DMS79 (cell line): ENCODE data around the gene TFDP1.
A peak's percentile ranks its signal among the peaks of the same experiment; 100 is the strongest.
"Not testable (repeated sequence)": the region's sequence is repeated elsewhere in the genome, so short reads cannot be mapped to it uniquely, and the experiment has no call there.

Source experiments
- DNase-seq: peaks from one replicate; lab custom pipeline; 2025; lab: John Stamatoyannopoulos, UW

The TFDP1 gene

DNA sequence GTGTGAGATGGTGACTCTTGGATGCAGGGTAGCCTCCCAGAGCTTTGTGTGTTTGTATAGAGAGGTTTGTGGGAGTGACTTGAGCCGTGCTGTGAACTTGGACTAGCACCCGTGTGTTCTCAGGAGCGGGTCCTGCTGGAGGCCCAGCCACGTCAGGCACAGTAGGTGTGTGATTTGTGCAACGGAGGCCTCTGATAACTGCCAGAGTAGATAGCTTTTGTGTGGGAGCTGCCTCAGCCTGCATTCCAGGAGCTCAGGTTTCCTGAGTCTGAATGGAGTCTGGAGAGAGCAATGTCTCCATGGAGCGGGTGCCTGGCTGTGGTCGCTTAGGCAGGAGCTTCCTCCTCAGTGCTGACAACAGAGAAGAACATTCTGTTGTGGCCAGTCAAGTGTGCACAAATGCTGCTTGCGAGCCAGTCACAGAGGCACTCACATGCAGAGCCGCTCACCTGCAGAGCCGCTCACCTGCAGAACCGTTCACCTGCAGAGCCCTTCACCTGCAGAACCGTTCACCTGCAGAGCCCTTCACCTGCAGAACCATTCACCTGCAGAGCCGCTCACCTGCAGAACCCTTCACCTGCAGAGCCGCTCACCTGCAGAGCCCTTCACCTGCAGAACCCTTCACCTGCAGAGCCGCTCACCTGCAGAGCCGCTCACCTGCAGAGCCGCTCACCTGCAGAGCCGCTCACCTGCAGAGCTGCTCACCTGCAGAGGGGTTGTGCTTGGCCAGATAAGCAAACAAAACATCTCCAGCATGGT, 32.6 kb downstream of the TFDP1 start:
- peak; percentile 98 for DNase-seq

DNA sequence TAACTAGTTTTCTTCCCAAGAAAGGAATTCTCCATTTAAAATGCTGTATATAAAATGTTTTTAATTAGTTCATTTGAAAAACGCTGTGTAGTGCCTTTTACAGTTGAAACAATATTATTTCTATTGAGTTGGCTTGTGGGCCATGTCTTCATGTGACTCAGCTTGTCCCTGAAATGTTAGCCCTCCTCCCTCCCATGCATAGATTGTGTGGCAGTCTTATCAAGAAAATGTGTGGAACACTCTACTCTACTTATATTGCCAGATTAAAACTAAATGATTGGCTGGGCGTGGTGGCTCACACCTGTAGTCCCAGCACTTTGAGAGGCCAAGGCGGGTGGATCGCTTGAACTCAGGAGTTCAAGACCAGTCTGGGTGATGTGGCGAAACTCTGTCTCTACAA, 33.4 kb downstream of the TFDP1 start:
- no peak for DNase-seq

DNA sequence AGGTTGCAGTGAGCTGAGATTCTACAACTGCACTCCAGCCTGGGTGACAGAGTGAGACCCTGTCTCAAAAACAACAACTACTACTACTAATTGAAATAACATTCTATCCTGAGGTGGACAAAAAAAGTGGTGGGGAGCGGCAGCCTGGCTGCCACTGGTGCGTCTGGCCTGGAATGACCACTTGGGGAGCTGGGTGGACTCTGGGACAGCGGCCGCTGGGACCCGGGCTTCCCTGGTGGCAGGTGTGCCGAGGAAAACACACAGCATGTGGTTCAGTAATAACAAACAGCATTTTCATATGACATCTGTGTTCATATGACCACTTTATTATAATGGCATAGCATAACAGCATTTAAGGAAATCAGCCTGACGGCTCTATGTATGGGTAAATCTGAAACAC, 33.9 kb downstream of the TFDP1 start:
- DNase-seq: no peak

DNA sequence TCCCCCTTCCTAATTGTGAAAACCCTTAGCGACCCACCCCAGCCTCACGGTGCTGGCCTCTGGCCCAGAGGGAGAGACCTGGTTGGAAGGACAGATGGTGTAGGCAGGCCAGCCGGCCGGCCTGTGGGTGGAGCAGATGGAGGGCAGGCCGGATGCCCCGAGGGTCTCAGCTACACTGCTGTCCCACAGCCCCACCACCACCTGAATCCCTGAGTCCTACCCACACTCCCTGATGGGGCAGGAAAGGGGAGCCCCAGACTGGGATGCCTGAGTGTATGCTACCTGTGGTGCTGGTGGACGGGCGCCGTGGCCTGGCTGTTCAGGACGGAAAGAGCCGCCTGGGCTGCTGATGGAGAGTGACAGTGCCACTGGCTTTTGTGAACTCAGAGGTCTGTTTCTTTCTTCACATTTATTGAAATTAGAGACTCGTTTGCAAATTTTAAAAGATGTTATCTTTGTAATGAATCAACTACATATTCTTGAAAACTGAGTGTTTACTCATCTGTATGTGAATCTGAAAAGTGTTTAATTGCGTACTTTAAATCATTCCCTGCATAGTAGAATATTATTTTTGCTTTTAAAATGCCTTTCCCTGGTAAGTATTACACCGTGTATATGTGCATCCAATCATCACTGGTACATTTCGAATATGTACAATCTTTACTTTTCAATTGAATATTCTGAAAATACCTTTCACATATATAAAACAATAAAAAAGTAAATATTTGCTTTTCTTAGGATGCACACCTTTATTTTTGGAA, 35.7 kb downstream of the TFDP1 start:
- DNase-seq: no peak

DNA sequence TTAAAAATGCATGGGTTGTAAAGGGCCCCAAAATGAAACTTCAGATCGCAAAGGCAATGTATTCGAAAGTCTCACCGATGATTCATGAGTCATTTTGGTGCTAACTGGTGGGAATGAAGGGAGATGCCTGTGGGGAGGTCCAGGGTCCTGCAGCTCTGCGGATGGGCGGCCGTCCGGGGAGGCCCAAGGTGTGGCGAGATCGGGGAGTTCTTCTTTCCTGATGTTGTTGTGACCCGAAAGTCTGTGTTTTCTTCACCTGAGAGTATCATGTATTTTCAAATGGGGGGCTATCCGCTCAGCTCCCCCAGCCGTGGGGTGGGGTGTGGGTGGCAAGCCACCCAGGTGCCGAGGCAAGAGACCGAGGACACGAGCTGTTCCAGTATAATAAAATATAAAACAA, 36.5 kb downstream of the TFDP1 start:
- no peak for DNase-seq

DNA sequence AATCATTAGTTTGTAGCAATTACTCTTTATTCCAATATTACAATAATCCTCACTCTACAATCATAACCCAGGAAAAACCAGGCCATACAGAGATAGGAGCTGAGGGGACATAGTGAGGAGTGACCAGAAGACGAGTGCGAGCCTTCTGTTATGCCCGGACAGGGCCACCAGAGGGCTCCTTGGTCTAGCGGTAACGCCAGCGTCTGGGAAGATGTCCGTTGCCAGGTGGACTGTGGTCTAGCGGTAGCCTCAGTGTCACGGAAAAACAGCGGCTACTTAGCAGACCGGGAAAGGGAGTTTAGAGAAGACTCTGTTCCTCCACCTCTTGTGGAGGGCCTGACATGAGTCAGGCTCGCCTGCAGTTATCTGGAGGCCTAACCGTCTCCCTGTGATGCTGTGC, 36.9 kb downstream of the TFDP1 start:
- not testable (repeated sequence) for DNase-seq

DNA sequence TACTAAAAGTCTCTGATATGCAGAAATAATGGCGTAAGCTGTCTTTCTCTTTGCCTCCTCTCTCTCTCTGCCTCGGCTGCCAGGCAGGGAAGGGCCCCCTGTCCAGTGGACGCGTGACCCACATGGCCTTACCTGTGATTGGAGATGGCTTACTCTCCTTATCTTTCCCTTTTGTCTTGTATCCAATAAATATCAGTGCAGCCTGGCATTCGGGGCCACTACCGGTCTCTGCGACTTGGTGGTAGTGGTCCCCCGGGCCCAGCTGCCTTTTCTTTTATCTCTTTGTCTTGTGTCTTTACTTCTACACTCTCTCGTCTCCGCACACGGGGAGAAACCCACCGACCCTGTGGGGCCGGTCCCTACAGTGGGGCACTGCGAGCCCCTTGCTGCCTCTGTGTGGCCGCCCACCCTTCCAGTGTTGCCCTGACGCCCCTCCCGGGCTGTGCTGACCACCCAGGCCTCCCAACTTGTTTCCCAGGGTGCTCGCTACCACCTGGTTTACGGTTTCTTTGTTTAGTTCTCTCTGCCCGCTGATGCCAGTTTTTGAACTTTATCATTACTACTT, 37.5 kb downstream of the TFDP1 start:
- not testable (repeated sequence) for DNase-seq

DNA sequence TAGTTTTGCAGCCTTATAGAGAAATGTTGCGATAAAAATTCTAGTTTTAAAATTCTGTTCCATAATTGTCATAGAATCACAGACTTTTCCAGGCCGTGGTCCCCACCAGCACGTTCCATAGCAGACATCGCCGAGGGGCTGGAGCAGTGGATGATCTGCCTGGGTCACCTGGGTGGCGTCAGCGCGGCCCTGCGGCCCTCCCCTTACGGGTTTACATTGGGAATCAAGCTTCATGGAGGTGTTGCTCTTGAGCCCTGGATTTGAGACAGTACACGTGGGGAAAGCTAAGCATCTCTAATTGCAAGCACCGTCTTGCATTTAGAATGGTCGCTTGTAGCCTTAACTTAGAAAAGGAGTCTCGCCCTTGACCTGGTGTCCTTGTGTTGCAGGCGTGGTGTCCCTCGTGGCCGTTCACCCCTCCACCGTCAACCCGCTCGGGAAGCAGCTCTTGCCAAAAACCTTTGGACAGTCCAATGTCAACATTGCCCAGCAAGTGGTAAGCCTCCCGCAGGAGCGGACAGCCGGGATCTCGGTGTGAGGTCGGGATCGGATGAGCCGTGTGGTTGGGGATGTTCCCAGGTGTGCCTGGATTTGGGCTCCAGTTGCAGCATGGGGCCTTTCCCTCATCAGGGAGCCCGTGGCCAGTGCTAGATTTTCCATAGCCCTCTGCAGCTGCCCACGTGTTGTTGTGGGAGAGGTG, 38.4 kb downstream of the TFDP1 start:
- no peak for DNase-seq

DNA sequence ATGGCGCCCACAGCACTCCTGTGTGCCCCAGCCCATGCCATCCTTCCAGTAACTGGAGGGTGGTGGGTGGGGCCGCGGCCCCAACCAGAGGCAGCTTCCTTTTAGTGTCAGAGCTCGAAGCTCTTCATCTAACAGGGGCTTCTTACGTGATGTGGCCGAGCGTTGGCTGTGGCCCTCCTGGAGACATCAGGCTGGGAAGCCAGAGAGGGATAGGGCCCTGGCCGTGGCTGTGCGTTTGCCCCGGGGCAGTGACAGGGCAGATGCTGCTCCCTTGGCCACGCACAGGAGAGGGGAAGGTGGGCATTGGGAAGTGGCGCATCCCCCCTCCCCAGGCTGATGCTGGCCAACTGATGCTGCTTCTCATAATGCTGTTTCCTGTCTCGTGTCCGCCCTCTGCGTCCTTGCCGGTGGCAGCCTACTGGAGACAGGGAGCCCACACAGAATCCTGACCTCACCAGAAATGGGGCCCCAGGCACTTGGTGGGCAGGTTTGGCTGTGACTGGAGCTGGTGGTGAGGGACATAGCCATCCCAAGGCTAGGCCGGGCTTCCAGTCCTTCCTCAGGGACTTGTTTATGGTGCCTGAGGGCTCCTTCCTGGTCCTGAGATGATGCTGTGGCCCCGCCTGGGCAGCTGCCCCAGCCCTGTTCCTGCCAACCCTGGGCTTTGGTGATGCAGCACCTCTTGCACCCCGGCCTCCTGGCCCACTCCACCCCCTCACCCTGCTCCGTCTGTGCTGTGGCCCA, 39.1 kb downstream of the TFDP1 start:
- DNase-seq: no peak

DNA sequence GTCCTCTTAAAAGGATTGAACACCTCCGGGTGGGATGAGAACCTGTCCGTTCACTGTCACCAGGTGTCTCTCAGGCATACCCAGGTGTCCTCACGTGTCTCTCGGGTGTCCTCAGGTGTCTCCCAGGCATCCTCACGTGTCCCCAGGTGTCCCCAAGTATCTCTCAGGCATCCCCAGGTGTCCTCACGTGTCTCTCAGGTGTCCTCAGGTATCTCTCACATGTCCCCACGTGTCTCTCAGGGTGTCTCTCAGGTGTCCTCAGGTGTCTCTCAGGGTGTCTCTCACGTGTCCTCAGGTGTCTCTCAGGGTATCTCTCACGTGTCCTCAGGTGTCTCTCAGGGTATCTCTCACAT, 39.7 kb downstream of the TFDP1 start:
- no peak for DNase-seq

DNA sequence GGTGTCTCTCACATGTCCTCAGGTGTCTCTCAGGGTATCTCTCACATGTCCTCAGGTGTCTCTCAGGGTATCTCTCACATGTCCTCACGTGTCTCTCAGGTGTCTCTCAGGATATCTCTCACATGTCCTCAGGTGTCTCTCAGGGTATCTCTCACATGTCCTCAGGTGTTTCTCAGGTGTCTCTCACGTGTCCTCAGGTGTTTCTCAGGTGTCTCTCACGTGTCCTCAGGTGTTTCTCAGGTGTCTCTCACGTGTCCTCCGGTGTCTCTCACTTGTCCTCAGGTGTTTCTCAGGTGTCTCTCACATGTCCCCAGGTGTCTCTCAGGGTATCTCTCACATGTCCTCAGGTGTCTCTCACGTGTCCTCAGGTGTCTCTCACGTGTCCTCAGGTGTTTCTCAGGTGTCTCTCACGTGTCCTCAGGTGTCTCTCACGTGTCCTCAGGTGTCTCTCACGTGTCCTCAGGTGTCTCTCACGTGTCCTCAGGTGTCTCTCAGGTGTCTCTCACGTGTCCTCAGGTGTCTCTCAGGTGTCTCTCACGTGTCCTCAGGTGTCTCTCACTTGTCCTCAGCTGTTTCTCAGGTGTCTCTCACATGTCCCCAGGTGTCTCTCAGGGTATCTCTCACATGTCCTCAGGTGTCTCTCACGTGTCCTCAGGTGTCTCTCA, 40.2 kb downstream of the TFDP1 start:
- not testable (repeated sequence) for DNase-seq

DNA sequence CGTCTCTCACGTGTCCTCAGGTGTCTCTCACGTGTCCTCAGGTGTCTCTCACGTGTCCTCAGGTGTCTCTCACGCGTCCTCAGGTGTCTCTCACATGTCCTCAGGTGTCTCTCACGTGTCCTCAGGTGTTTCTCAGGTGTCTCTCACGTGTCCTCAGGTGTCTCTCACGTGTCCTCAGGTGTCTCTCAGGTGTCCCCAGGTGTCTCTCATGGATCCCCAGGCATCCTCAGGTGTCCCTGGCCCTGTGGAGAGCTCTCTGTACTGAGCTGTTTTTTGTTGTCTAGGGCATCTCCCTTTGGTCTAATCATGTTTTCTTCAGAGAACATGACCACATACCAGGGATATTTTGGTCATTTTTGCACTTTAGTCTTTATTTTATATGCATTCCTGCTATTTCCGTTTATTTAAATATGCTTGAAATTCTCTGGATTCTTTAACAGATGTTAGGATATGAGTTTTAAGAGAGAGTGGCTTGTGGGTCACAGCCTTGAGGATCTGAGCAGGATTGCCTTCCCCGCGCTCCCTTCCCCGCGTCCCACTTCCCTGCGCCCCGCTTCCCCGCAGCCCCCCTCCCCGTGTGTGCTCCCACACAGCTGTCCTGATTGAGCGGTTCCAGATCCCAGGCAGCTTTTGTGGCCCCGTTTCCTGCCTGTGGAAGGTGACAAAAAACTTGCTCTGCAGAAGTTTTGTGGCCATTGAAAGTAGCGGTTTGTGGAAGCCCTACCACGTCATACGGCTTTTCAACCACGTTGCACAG, 41.6 kb downstream of the TFDP1 start:
- DNase-seq: no peak

DNA sequence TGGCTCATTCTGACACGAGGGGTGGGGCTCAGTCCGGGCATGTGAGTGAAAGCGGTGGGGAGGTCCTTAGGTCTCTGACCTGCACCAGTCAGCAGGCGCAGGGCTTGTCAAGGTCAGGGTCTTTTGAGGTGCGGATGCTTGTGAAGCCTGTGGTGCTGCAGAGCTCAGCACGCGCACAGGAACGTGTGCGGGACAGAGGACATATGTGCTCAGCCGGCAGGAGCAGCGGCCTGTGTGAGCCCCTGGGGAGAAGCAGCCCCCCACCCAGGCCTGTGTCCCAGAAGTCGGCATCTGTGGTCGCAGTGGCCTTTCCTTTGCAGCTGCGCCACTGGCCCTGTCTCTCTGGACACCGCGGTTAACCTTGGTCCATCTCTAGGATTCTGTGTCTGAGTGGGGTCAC, 42.6 kb downstream of the TFDP1 start:
- DNase-seq: no peak

DNA sequence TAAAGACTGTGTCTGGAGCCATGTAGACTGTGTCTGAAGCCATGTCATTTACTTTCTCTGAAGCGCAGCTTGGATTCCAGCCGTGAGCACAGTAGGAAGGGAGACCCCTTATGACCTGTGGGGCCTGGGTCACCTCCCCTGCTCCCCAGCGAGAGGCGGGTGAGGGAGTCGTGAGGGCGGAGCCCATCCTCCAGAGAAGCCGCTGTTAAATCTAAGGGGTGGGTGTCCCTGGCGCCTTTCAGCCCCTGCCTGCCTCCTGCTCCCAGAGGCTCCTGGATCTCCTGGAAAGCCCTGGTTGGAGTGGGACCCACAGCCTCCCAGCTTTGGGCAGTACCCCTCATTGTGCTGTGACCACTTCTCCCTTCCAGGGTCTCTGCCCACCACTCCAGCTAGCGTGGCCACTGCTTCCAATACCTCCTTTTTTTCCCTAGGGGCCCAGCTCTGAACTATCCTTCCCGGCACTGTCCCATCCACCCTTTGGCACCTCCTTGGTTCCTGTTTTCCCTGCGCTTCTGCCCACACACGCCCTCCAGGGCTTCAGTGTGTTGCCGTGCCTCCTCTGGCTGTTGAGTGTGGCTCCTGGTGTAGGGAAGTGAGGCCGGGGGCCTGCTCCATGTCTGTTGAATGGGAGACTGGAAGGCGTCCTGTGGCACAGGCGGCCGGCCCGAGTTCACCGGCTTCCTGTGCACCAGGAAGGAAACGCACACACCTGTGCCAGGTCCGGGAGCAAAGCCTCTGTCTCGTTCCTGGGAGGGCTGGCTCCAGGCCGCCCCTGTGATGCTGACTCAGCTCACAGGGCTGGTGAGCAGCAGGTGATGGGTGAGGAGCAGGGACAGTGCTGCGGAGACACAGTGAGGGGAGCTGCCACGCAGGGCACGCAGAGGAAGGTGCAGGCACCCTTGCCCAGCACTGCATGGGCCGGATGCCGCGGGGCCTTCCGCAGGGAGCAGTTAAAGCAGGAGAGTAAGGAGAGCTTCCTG, 44.0 kb downstream of the TFDP1 start:
- DNase-seq: no peak

DNA sequence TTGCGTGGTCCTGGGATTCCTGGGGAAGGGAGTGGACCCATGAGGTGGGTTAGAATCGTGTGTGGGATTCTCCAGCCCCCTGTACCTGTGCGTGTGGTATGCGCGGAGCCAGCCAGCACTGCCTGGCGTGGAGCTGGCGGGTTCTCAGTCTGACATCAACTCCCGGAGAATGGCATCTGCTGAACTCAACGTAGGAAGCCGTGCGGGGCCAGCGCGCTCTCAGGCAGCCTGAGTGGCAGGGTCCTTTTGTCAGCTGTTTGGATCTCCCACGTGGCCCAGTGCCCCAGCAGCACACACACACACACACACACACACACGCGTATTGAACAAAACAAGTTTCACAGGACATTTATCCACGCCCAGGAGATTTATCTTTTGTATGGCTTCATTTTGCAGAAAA, 45.3 kb downstream of the TFDP1 start:
- no peak for DNase-seq

DNA sequence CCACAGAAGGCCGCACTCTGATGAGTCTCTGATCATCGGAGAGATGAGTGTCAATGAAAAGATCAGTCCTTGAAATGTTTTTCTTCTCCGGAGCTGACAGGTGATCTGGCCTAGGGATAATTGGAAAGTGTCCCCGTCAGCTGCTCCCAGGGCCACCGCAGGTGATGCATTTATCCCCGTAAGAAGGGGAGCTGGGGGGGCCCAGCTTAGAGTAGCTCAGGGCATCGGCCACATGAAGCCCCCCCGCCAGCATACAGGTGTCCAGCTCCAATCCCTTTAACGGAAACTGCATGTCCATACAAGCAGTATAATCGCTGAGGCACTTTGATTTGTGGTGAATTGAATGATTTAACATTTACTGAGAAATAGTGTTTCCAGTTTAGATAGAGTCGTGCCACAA, 45.7 kb downstream of the TFDP1 start:
- DNase-seq: no peak

DNA sequence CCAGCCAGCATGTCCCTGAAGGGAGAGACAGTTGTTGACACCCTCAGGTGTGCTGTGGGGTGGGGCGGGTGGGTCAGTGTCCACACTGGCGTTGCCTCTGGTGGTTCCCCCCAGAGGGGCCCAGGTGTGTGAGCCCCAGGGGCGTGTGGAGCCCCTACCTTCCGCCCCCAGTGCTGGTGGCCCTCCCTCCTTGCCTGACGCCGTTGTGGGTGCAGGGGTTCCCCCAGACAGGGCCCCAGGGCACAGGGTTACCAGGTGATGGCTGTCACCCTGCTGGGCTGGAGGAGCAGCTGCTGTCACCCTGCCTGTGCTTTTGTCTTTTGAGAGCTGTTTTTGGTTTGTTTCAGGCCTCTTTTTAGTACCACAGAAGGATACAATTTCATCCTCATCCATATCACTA, 46.3 kb downstream of the TFDP1 start:
- DNase-seq: no peak

DNA sequence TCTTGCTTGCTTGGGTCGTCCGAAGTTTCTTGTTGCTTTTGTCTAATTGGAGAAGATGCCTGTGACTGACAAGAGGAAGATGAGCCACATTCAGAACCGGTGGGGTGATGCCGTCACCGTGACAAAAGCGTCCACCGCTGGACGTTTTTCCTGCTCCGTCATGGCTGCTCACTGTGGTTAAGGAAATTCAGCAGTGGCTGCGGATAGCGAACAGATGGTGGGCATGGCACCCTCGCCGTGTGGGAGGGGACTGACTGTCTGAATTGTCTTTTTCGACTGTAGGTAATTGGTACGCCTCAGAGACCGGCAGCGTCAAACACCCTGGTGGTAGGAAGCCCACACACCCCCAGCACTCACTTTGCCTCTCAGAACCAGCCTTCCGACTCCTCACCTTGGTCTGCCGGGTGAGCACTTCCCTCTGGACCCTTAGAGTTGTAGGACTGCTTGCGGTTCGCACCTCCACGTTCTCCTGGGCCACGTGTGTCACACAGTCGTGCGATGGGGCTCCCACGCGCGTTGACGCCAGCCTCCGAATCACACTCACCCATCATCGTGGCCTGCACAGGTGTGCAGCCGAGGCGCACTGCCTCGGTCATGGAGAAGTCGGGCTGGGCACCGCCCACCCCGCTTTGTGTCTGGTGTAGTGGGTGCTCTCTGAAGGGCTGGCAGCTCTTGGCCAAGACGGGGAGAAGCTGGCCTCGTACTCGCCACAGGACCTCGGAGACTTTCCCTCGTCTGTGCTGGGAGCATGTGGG, 47.0 kb downstream of the TFDP1 start:
- DNase-seq: no peak
